Effector memory CD8-positive, alpha-beta T cell (primary cell): ENCODE data around the gene RAP1GAP2.

Experiments used
- ATAC-seq: fragments of 150-1000 bp; cut with Tn5 transposase; replicated peaks from 2 replicates; pipeline ENCODE4 v1.10.0; 2021; ENCODE audit warnings: mild to moderate bottlenecking, moderate library complexity
- DNase-seq, 3 experiments: peaks; one replicate each; pipeline ENCODE4 v3.0.0; 2021
- H3K27ac Mint-ChIP-seq, 2 donors: one replicate each; pipeline ENCODE4 v1.8.0; 2022; ENCODE audit warnings: mild to moderate bottlenecking in 2 of 2, mixed read lengths in 2 of 2, moderate library complexity in 2 of 2
- H3K27me3 Mint-ChIP-seq, 2 donors: one replicate each; pipeline ENCODE4 v1.8.0; 2022; ENCODE audit warnings: mixed read lengths in 2 of 2
- H3K36me3 Mint-ChIP-seq: one replicate; pipeline ENCODE4 v1.8.0; 2022; ENCODE audit warnings: mild to moderate bottlenecking, moderate library complexity, mixed read lengths; ENCODE audit not compliant: insufficient read depth
- H3K4me1 Mint-ChIP-seq, 2 donors: one replicate each; pipeline ENCODE4 v1.8.0; 2022; ENCODE audit warnings: low read depth in 2 of 2, mixed read lengths in 2 of 2
- H3K4me3 Mint-ChIP-seq, 2 donors: one replicate each; pipeline ENCODE4 v1.8.0; 2022; ENCODE audit warnings: mild to moderate bottlenecking in 2 of 2, mixed read lengths in 2 of 2, moderate library complexity in 2 of 2
- H3K9me3 Mint-ChIP-seq, 2 donors: one replicate each; pipeline ENCODE4 v1.8.0; 2022; ENCODE audit warnings: mixed read lengths in 2 of 2

Gene RAP1GAP2

DNA sequence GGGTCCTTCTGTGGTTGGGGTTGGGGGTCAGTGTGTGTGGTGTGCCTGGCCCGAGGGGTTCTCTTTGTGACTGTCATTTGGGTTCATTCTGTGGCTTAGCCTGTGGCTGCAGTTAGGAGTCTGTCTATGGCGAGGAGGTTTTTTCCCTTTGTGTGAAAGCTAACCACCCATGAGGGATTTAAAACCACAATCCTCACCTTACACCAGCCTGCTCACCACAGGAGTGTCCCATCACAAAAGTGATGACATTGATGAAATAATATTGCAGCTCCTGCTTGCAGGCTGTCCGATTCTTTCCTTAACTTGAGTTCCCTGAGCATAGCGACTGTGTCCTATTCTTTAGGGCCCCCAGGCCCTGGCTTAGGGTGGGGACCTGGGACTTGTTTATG lies 113.6 kb downstream of the RAP1GAP2 start:
- ATAC-seq, result no peak
- DNase-seq, result no peak
- H3K9me3 Mint-ChIP-seq, result no peaks in the 10 kb centered on the region
- peak overlapping the region in 1 of 2 donors; percentile 3 for H3K27ac Mint-ChIP-seq
- peaks cover 40 to 44% of the 10 kb centered on the region in 2 donors for H3K4me1 Mint-ChIP-seq
- peaks cover 33% of the 10 kb centered on the region for H3K36me3 Mint-ChIP-seq
- no peaks in the 10 kb centered on the region for H3K27me3 Mint-ChIP-seq
- H3K4me3 Mint-ChIP-seq, result peak overlapping the region in 1 of 2 donors; percentile 62

DNA sequence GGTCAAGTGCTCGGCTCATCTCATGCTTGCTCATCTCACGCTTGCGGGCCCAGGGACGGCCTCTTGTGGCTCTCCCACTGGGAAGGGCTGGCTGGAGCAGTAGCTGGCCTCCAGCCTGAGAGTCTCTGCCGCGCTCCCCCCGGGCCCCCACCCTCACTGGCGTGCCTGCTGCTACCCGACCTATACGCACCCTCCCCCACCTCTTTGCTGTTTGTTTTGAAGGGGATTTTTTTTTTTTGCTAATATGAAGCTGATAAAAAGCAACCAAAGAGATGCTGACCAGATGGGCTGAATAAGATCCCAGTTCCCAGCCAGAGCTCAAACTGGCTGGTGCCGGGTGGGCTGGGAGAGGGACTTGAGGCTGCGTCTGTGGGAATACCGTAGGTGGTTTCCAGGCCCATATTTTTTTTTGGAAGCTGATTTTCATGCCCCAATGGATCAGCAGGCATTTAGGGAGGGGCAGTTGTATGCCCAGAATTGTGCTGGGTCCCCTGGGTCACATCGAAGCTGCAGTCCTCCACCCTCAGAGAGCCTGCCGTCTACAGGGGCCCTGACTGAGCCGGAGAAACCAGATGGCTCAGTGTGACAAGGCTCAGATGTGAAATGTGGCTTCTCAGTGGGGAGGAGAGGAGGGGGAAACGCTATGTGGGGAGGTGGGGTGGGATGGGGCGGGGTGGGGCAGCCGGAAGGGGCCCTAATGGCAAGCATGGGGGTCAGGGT lies 115.0 kb downstream of the RAP1GAP2 start:
- Mint-ChIP-seq H3K27ac (peak overlapping the region in 1 of 2 donors; percentile 3), H3K4me1 (peaks cover 37 to 38% of the 10 kb centered on the region in 2 donors), H3K36me3 (peaks cover 30% of the 10 kb centered on the region), H3K27me3 (no peaks in the 10 kb centered on the region), H3K4me3 (no peak overlapping the region), H3K9me3 (no peaks in the 10 kb centered on the region)
- ATAC-seq, result no peak
- DNase-seq, result no peak

DNA sequence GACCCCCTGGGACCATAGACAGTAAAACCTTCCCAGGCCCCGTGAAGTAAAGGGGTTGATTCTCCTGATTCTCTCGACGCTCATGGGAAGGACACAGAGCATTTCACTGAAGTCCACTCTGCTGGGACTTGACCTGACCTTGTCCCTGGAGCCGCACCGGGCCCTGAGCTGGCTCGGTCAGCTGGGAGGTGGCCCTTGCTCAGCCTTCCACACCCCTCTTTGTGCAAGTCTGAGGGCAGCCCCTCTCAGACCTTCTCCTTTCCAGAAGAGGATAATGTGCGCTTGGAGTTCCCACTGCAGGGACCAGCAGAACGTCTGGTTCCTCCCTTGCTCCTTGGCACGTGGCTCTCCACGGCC lies 115.5 kb downstream of the RAP1GAP2 start:
- Mint-ChIP-seq H3K27me3 (no peaks in the 10 kb centered on the region), H3K9me3 (no peaks in the 10 kb centered on the region), H3K36me3 (peaks cover 27% of the 10 kb centered on the region), H3K27ac (peak overlapping the region in 1 of 2 donors; percentile 77), H3K4me3 (no peak overlapping the region), H3K4me1 (peaks cover 36 to 39% of the 10 kb centered on the region in 2 donors)
- no peak for DNase-seq
- ATAC-seq, result no peak

DNA sequence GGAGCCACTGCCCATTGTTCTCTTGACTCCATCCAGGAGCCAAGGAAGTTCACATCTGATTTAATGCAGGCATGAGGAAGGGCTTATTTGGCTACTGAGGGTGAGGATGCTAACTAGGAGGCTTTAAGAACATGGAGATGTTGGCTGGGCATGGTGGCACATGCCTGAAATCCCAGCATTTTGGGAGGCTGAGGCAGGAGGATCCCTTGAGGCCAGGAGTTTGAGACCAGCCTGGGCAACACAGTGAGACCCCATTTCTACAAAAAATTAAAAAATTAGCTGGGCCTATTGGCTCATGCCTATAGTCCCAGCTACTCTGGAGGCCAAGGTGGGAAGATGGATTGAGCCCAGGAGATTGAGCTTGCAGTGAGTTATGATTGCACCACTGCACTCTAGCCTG lies 116.5 kb downstream of the RAP1GAP2 start:
- ATAC-seq, result no peak
- H3K36me3 Mint-ChIP-seq, result peaks cover 20% of the 10 kb centered on the region
- no peak overlapping the region for H3K4me3 Mint-ChIP-seq
- no peaks in the 10 kb centered on the region for H3K27me3 Mint-ChIP-seq
- DNase-seq, result no peak
- peaks cover 26 to 35% of the 10 kb centered on the region in 2 donors for H3K4me1 Mint-ChIP-seq
- no peaks in the 10 kb centered on the region for H3K9me3 Mint-ChIP-seq
- H3K27ac Mint-ChIP-seq, result peak overlapping the region in 1 of 2 donors; percentile 77

DNA sequence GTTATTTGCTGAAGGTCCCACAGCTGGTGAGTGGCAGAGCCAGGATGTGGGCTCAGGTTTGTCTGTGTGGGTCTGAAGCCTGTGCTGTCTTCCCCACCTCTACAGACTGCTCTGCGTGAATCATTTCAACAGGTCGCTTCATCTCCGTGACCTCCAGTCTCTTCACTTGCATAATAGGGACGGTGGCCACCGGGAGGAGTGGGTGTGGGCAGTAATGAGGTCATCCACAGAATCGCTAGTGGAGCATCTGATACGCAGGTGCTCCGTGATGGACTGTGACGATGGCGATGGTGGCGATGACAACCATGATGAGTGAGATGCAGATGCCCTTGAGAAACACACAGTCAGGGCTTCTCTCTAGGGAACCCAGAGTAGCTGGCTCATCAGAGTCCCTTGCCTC lies 120.2 kb downstream of the RAP1GAP2 start:
- Mint-ChIP-seq H3K36me3 (peaks cover 15% of the 10 kb centered on the region), H3K9me3 (no peaks in the 10 kb centered on the region), H3K4me1 (peaks cover 19 to 20% of the 10 kb centered on the region in 2 donors), H3K27ac (no peak overlapping the region), H3K27me3 (no peaks in the 10 kb centered on the region), H3K4me3 (no peak overlapping the region)
- no peak for DNase-seq
- ATAC-seq, result no peak

DNA sequence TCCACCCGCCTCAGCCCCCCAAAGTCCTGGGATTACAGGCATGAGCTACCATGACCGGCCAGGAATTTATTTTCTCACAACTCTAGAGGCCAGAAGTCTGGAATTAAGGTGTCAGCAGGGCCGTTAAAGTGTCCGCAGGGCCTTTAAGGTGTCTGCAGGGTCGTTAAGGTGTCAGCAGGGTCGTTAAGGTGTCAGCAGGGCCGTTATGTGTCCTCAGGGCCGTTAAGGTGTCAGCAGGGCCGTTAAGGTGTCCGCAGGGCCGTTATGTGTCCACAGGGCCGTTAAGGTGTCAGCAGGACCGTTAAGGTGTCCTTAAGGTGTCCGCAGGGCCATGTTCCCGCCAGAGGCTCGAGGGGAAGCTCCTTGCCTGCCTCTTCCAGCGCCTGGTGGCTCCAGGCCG lies 125.2 kb downstream of the RAP1GAP2 start:
- Mint-ChIP-seq H3K9me3 (no peaks in the 10 kb centered on the region), H3K4me3 (no peak overlapping the region), H3K27ac (no peak overlapping the region), H3K36me3 (peaks cover 25% of the 10 kb centered on the region), H3K4me1 (peaks cover 32 to 49% of the 10 kb centered on the region in 2 donors), H3K27me3 (no peaks in the 10 kb centered on the region)
- ATAC-seq (no peak), DNase-seq (no peak)

DNA sequence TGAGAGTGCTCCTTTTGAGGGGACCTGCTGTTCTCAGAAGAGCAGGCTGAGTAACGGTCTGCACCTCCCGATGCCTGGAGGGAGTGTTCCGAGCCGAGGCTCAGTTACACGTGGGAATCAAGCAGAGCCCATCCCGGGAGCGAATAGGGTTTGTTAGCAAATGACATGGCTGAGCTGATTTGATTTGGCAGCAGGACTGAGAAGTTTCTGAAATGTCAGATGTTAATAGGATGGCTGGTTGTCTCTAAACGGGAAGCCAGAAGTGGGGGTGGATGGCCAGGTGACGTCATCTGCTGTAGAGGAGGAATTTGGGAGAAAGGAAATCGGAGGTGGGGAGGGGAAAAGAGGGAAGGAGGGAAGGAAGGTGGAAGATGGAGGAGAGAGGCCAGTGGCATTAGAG lies 128.0 kb downstream of the RAP1GAP2 start:
- peaks cover 39% of the 10 kb centered on the region for H3K36me3 Mint-ChIP-seq
- ATAC-seq (no peak), DNase-seq (no peak)
- H3K4me3 Mint-ChIP-seq, result no peak overlapping the region
- peak overlapping the region in 1 of 2 donors; percentile 72 for H3K27ac Mint-ChIP-seq
- H3K4me1 Mint-ChIP-seq, result peaks cover 31 to 48% of the 10 kb centered on the region in 2 donors
- H3K27me3 Mint-ChIP-seq, result no peaks in the 10 kb centered on the region
- H3K9me3 Mint-ChIP-seq, result no peaks in the 10 kb centered on the region

DNA sequence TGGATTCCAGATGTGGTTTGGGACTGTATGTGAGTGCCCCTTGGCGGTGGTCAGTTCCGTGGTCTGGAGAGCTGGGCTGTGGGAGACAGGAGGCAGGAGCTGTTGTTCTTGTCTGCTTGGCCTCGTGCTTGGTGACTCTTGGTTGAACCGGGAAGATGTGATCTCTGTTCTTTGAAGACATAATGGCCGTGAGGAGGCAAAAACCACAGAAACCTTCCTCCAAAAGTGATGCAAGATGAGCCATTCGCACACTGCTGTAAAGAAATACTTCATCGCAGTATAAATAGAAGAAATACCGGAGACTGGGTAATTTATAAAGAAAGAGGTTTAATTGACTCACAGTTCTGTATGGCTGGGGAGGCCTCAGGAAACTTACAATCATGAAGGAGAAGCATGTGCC lies 128.8 kb downstream of the RAP1GAP2 start:
- Mint-ChIP-seq H3K9me3 (no peaks in the 10 kb centered on the region), H3K4me3 (no peak overlapping the region), H3K27me3 (no peaks in the 10 kb centered on the region), H3K4me1 (peaks cover 34 to 52% of the 10 kb centered on the region in 2 donors), H3K36me3 (peaks cover 37% of the 10 kb centered on the region), H3K27ac (peak overlapping the region; percentile 57 to 93)
- DNase-seq (no peak), ATAC-seq (no peak)

DNA sequence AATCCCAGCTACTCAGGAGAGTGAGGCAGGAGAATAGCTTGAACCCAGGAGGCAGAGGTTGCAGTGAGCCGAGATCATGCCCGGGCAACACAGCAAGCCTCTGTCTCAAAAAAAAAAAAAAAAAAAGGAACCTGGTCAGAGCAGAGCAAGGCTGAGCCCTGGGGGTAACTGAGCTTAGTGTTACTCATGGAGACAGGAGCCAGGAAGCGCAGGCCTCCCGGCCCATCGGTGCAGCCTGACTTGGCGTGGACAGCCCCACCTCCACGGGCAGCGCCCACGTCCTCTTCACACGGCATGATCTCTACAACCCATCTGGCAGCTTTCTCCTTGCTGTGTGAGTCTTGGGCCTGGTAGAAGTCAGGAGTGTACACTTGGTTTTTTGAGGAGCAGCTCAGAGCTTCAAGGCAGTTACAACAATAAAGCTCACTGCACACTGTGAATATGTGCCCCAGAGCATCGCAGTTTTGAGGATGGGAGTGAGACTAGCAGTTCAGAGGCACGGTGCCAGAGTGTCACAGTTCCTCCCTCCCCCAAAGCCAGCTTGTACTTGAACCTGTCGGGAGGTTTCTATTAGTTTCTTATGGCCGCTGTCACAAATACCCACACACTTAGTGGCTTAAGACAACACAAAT lies 129.9 kb downstream of the RAP1GAP2 start:
- Mint-ChIP-seq H3K27me3 (no peaks in the 10 kb centered on the region), H3K36me3 (peaks cover 34% of the 10 kb centered on the region), H3K4me1 (peaks cover 37 to 51% of the 10 kb centered on the region in 2 donors), H3K9me3 (no peaks in the 10 kb centered on the region), H3K4me3 (no peak overlapping the region), H3K27ac (peak overlapping the region; percentile 25 to 57)
- DNase-seq, result no peak
- no peak for ATAC-seq

DNA sequence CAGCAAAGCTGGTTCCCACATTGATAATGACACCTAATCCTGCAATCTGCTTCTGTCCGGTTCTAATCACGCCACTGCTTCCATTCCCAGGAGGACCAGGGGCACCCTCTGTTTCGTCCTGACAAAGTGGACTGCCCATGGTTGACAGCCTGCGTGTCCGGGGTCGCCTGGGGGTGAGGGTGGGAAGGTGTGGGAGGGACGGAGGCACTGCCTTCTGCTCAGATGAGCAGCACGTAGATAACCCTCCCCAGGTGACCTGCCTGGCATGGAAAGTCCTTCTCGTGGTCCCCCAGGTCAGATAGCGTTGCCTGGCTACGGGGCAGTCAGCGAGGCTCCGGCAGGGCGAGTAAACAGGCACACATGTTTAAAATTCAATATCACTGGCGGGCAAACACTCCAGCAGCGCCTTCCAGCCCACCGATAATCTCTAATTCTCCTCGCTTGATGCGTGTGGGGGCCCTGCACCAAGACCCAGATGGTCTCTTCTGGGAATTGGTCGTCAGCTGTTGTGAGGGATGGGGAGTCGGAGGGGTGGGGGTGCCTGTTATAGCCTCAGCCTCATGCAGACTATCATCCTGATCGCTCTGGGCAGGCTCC lies 132.2 kb downstream of the RAP1GAP2 start:
- Mint-ChIP-seq H3K36me3 (peaks cover 30% of the 10 kb centered on the region), H3K4me1 (peaks cover 44 to 52% of the 10 kb centered on the region in 2 donors), H3K27ac (peak overlapping the region in 1 of 2 donors; percentile 32), H3K4me3 (no peak overlapping the region), H3K27me3 (no peaks in the 10 kb centered on the region), H3K9me3 (no peaks in the 10 kb centered on the region)
- no peak for DNase-seq
- ATAC-seq, result no peak

DNA sequence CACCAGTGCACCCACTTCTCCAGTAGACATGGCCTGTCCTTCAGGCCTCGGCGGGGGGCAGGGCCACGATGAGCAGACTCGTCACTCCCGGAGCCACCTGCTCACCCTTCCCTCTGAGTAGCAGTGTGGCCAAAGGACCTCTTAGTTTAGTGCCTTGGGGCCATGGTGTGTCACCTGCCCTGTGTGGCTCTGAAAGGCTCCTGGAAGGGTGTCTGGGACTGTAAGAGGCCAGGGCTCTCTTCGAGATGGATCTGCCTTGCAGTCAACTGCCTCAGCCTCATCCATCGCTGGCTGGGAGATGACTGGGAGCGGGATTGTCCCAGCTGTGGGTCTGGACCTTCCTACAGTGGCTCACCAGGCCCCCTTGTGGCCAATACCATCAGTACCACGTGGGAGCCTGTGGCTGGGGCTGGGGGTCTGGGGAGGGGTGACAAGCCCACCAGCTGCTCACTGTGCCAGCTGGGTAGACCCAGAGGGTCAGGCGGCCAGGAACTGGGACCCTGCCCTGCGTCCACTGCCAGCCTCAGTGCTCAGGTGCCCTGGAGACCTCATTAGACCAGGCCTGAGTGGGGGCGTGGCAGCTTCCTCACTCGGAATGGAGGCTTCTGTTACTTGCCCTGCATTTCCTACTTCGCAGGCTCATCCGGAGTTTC lies 133.8 kb downstream of the RAP1GAP2 start:
- Mint-ChIP-seq H3K36me3 (peaks cover 31% of the 10 kb centered on the region), H3K4me1 (peaks cover 36 to 37% of the 10 kb centered on the region in 2 donors), H3K9me3 (no peaks in the 10 kb centered on the region), H3K27ac (peak overlapping the region in 1 of 2 donors; percentile 60), H3K27me3 (no peaks in the 10 kb centered on the region), H3K4me3 (no peak overlapping the region)
- ATAC-seq (no peak), DNase-seq (peak in 1 of 3 experiments; percentile 11)

DNA sequence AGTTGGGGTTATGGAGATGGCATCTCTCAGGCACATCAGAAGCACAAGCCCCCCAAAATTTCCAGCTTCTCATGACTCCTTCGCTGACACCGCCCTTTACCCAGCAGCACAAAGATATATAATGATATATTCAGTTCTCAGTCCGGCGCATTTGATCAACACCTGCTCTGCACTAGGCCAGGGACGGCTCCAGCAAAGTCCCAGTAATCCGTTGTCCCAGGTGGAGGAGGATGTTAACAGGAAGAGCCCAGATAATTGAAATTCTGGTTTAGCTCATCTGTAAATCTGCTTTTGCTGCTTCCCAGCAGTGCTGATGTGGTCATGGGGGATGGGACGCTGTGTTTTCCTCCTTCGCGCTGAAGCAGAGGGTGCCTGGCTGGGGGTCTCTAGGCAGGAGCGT lies 135.6 kb downstream of the RAP1GAP2 start:
- no peak for DNase-seq
- no peaks in the 10 kb centered on the region for H3K9me3 Mint-ChIP-seq
- peaks cover 32% of the 10 kb centered on the region for H3K36me3 Mint-ChIP-seq
- no peak for ATAC-seq
- peaks cover 35 to 37% of the 10 kb centered on the region in 2 donors for H3K4me1 Mint-ChIP-seq
- H3K27ac Mint-ChIP-seq, result peak overlapping the region in 1 of 2 donors; percentile 63
- no peak overlapping the region for H3K4me3 Mint-ChIP-seq
- H3K27me3 Mint-ChIP-seq, result no peaks in the 10 kb centered on the region

DNA sequence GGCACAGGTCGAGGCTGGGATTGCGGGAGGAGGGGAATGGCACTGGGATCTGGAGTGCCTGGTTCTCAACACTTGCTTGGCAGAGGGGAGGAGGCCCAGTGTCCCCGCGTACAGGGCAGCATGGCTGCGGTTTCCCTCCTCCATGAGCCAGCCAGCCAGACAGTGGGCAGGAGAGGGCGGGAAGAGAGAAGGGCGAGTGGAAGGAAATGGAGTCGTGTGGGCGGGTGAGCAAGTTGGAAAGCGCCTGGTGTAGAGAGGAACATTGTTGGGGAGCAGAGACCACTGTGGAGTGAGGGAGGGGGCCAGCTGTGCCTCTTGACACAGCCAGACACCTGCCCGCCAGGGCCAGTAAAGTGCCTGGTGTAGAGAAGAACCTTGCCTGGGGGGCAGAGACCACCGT lies 136.7 kb downstream of the RAP1GAP2 start:
- Mint-ChIP-seq H3K4me3 (no peak overlapping the region), H3K27ac (peak overlapping the region in 1 of 2 donors; percentile 81), H3K9me3 (no peaks in the 10 kb centered on the region), H3K36me3 (peaks cover 30% of the 10 kb centered on the region), H3K27me3 (no peaks in the 10 kb centered on the region), H3K4me1 (peaks cover 39 to 43% of the 10 kb centered on the region in 2 donors)
- DNase-seq, result no peak
- ATAC-seq, result no peak
